NCI-H82 (cell line): Measurements from ENCODE around the gene RBM17.
"Not testable (repeated sequence)": the region's sequence is repeated elsewhere in the genome, so short reads cannot be mapped to it uniquely, and the experiment has no call there.

ENCODE experiments used
- DNase-seq: peaks from one replicate; lab custom pipeline; 2025; lab: John Stamatoyannopoulos, UW

The RBM17 gene

GRCh38 chr10:6056411-6057135 lies 32.3 kb upstream of the RBM17 start:
- DNase-seq = no peak

GRCh38 chr10:6058682-6059475 lies 30.0 kb upstream of the RBM17 start:
- no peak for DNase-seq

- DNase-seq = no peak
These were observed 29.3 kb upstream of the RBM17 start for GRCh38 chr10:6059506-6059905.

GRCh38 chr10:6061056-6061455 lies 27.8 kb upstream of the RBM17 start:
- no peak for DNase-seq

- no peak for DNase-seq
These were observed 26.6 kb upstream of the RBM17 start, which contains the start of gene IL2RA for GRCh38 chr10:6062101-6062771. TSS of gene IL2RA (minus strand) at chr10:6062367. CDS start at chr10:6062151, 216 bp downstream.

GRCh38 chr10:6064119-6064518 lies 24.7 kb upstream of the RBM17 start:
- no peak for DNase-seq

- DNase-seq = not testable (repeated sequence)
These were observed 24.1 kb upstream of the RBM17 start for GRCh38 chr10:6064726-6065125.

GRCh38 chr10:6065406-6065805 lies 23.4 kb upstream of the RBM17 start:
- DNase-seq = no peak

- DNase-seq = no peak
These were observed 23.0 kb upstream of the RBM17 start for GRCh38 chr10:6065835-6066234.

GRCh38 chr10:6067457-6067856 lies 21.4 kb upstream of the RBM17 start:
- DNase-seq = no peak

- DNase-seq = no peak
These were observed 20.8 kb upstream of the RBM17 start for GRCh38 chr10:6068006-6068405.

GRCh38 chr10:6068422-6068821 lies 20.4 kb upstream of the RBM17 start:
- no peak for DNase-seq

- peak; percentile 33 for DNase-seq
These were observed 19.5 kb upstream of the RBM17 start for GRCh38 chr10:6069081-6069931.

- no peak for DNase-seq
These were observed 18.2 kb upstream of the RBM17 start for GRCh38 chr10:6070660-6071059.

- DNase-seq = no peak
These were observed 17.4 kb upstream of the RBM17 start for GRCh38 chr10:6071181-6072175.

GRCh38 chr10:6072215-6072934 lies 16.5 kb upstream of the RBM17 start:
- DNase-seq = peak; percentile 6

- DNase-seq = no peak
These were observed 14.1 kb upstream of the RBM17 start for GRCh38 chr10:6074489-6075301.

GRCh38 chr10:6077071-6077675 lies 11.7 kb upstream of the RBM17 start:
- DNase-seq = no peak

GRCh38 chr10:6079044-6079443 lies 9.8 kb upstream of the RBM17 start:
- DNase-seq = no peak
